ENCODE data around the gene SLC9A6. TPM values are rescaled to one million over a fixed set of nuclear protein-coding genes. Genes with fewer than 3 reads are reported as not detected.

SLC9A6 gene
- total and polyA plus RNA-seq, 2 donors (not counting 3 experiments of a cell fraction or from before 2014, with no cell fraction given): 8.1 to 15.5 TPM

GRCh38 chrX:136016881-136017280 is 31.6 kb downstream of the SLC9A6 start:
- no peak overlapping the region for H3K9ac ChIP-seq (replicated peaks; ENCODE audit: extremely low read depth, insufficient read depth, low read length)

More at GRCh38 chrX:136016881-136017280, 31.6 kb downstream of the SLC9A6 start:
- TF ChIP-seq MAX (IDR thresholded peaks at IDR 0.05; ENCODE audit: insufficient read depth, insufficient read length) (no peak), GATA2 (IDR thresholded peaks at IDR 0.05; ENCODE audit: insufficient read depth, insufficient read length, low read depth, low read length) (no peak), EZH2 (IDR thresholded peaks at IDR 0.05; ENCODE audit: borderline replicate concordance, low read depth, low read length, severe bottlenecking) (no peak), FOS (IDR thresholded peaks at IDR 0.05; ENCODE audit: borderline replicate concordance, insufficient read depth, low read length) (no peak), JUN (IDR thresholded peaks at IDR 0.05; ENCODE audit: borderline replicate concordance, insufficient read depth, insufficient read length, low read depth) (no peak), POLR2AphosphoS5 (IDR thresholded peaks at IDR 0.05; ENCODE audit: insufficient read depth, low read depth, low read length) (no peak), POLR2A (IDR thresholded peaks at IDR 0.05; ENCODE audit: low read depth, low read length) (no peak), MYC (IDR thresholded peaks at IDR 0.05; ENCODE audit: low read depth, low read length) (no peak)
- TF ChIP-seq, protein P1, sequence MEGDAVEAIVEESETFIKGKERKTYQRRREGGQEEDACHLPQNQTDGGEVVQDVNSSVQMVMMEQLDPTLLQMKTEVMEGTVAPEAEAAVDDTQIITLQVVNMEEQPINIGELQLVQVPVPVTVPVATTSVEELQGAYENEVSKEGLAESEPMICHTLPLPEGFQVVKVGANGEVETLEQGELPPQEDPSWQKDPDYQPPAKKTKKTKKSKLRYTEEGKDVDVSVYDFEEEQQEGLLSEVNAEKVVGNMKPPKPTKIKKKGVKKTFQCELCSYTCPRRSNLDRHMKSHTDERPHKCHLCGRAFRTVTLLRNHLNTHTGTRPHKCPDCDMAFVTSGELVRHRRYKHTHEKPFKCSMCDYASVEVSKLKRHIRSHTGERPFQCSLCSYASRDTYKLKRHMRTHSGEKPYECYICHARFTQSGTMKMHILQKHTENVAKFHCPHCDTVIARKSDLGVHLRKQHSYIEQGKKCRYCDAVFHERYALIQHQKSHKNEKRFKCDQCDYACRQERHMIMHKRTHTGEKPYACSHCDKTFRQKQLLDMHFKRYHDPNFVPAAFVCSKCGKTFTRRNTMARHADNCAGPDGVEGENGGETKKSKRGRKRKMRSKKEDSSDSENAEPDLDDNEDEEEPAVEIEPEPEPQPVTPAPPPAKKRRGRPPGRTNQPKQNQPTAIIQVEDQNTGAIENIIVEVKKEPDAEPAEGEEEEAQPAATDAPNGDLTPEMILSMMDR (IDR thresholded peaks at IDR 0.05; ENCODE audit: extremely low read depth in 1 of 2, insufficient read depth in 1 of 2, low read depth in 1 of 2, low read length in 2 of 2): no peak
- intact Hi-C loops (cut with micrococcal nuclease) (no loop called here), dilution Hi-C loops (cut with MboI; ENCODE audit: extremely low pct_ligation_motif_present, low sequenced_read_pairs) (no loop called here)
- DNase-seq (ENCODE audit: low read depth, low spot score): no peak
- no peak overlapping the region for H3K4me3 ChIP-seq (replicated peaks in 1 of 3; ENCODE audit: insufficient read depth in 1 of 3, low read depth in 1 of 3, low read length in 3 of 3)
- no peaks in the 10 kb centered on the region for H3K9me3 ChIP-seq (replicated peaks; ENCODE audit: control insufficient read depth, insufficient read depth, low read length)
- ChIA-PET CTCF (interaction anchor here (2.8 kb wide), 1 partner anchor 11 kb away, joined by 13 read pairs; no protein-coding TSS in a partner anchor), POLR2A (no interaction called here)
- BruUV-seq (replicated peaks): no TSS peak
- H4K20me1 ChIP-seq (replicated peaks; ENCODE audit: control insufficient read depth, extremely low read depth, insufficient read depth, low read length): no peaks in the 10 kb centered on the region
- H2AFZ ChIP-seq (ENCODE audit: low read depth, low read length): no peak overlapping the region
- no peaks in the 10 kb centered on the region for H3K36me3 ChIP-seq (ENCODE audit: control insufficient read depth in 2 of 2, extremely low read depth in 1 of 2, insufficient read depth in 2 of 2, low read length in 2 of 2)
- H3K79me2 ChIP-seq (ENCODE audit: control insufficient read depth, insufficient read depth, low read length): no peaks in the 10 kb centered on the region
- no peak for FAIRE-seq
- H3K4me2 ChIP-seq (ENCODE audit: insufficient read depth, low read length): no peak overlapping the region
- no peak overlapping the region for H3K27ac ChIP-seq (ENCODE audit: insufficient read depth, low read depth, low read length)
- H3K4me1 ChIP-seq (ENCODE audit: control insufficient read depth, extremely low read depth, insufficient read depth, low read length): peaks cover 12% of the 10 kb centered on the region
- H3K9me1 ChIP-seq (replicated peaks; ENCODE audit: control insufficient read depth, extremely low read depth, insufficient read depth, low read length): no peaks in the 10 kb centered on the region
- no peaks in the 10 kb centered on the region for H3K27me3 ChIP-seq (ENCODE audit: control insufficient read depth in 2 of 2, insufficient read depth in 2 of 2, low read length in 2 of 2)

Measured in endothelial cell of umbilical vein (primary cell).